SU-DHL-6 (cell line): Measurements from ENCODE around the gene RTP2.
A peak's percentile ranks its signal among the peaks of the same experiment; 100 is the strongest.

Experiments
- H2AFZ ChIP-seq: fragments of 200-600 bp; sonication (generic); 2 replicates; pipeline ENCODE4 v1.6.1; 2014; ENCODE audit warnings: low read depth, mild to moderate bottlenecking, moderate library complexity, mixed read lengths, antibody characterized with exemption, low read length; ENCODE audit not compliant: severe bottlenecking
- H3F3A ChIP-seq: fragments of 200-600 bp; shearing (Covaris generic); 2 replicates; pipeline ENCODE4 v1.6.0; 2016; ENCODE audit warnings: antibody characterized with exemption, mild to moderate bottlenecking; ENCODE audit not compliant: insufficient read depth
- H3K27ac ChIP-seq: fragments of 200-600 bp; sonication (generic); 2 replicates; pipeline ENCODE4 v1.5.1; 2016; ENCODE audit warnings: low read depth, mild to moderate bottlenecking, low read length, moderate library complexity, mixed read lengths
- H3K27me3 ChIP-seq: fragments of 200-600 bp; sonication (generic), shearing (Covaris generic); 2 replicates; pipeline ENCODE4 v1.6.0; 2014; ENCODE audit warnings: mild to moderate bottlenecking, low read length
- H3K36me3 ChIP-seq: fragments of 200-600 bp; sonication (generic); 2 replicates; pipeline ENCODE4 v1.6.1; 2014; ENCODE audit warnings: mild to moderate bottlenecking, low read length, mixed read lengths
- H3K4me2 ChIP-seq: fragments of 300-600, 200-600 bp; shearing (Covaris generic), sonication (generic); 2 replicates; pipeline ENCODE4 v1.6.0; 2014; ENCODE audit warnings: low read length, low read depth, mild to moderate bottlenecking; ENCODE audit not compliant: poor library complexity, severe bottlenecking
- H3K4me3 ChIP-seq: fragments of 200-600 bp; sonication (generic); 2 replicates; pipeline ENCODE4 v1.5.1; 2014; ENCODE audit warnings: antibody characterized with exemption, low read length, mild to moderate bottlenecking, mixed read lengths; ENCODE audit not compliant: insufficient read depth, poor library complexity, severe bottlenecking
- H3K79me2 ChIP-seq: fragments of 200-600 bp; sonication (generic); 2 replicates; pipeline ENCODE4 v1.6.1; 2014; ENCODE audit warnings: mild to moderate bottlenecking, low read length, moderate library complexity; ENCODE audit not compliant: insufficient read depth
- H3K9ac ChIP-seq: fragments of 200-600 bp; sonication (generic); 2 replicates; pipeline ENCODE4 v1.7.0; 2014; ENCODE audit warnings: mild to moderate bottlenecking, low read length
- H3K9me2 ChIP-seq: fragments of 200-600 bp; sonication (generic); replicated peaks from 2 replicates; pipeline ENCODE4 v1.6.1; 2014; ENCODE audit warnings: low read length; ENCODE audit not compliant: insufficient read depth
- H3K9me3 ChIP-seq: fragments of 200-600 bp; sonication (generic); 2 replicates; pipeline ENCODE4 v1.6.1; 2014; ENCODE audit warnings: low read length, mixed read lengths; ENCODE audit not compliant: insufficient read depth
- H4K20me1 ChIP-seq: fragments of 200-600 bp; sonication (generic); 2 replicates; pipeline ENCODE4 v1.6.1; 2014; ENCODE audit warnings: low read depth, mild to moderate bottlenecking, antibody characterized with exemption, low read length, moderate library complexity, mixed read lengths
- EZH2phosphoT487 ChIP-seq: fragments of 200-600 bp; sonication (generic), shearing (Covaris generic); conservative IDR thresholded peaks from 2 replicates; pipeline ENCODE4 v1.6.1; 2018; ENCODE audit warnings: mild to moderate bottlenecking, antibody characterized with exemption, low read length, moderate library complexity, mixed read lengths
- TF ChIP-seq, protein P1 (sequence below): fragments of 200-600 bp; sonication (generic); IDR thresholded peaks from one replicate; pipeline ENCODE4 v1.5.1; 2017; ENCODE audit warnings: antibody characterized with exemption, mild to moderate bottlenecking, low read length, moderate library complexity; ENCODE audit not compliant: insufficient read depth, poor library complexity, severe bottlenecking

RTP2 gene

DNA sequence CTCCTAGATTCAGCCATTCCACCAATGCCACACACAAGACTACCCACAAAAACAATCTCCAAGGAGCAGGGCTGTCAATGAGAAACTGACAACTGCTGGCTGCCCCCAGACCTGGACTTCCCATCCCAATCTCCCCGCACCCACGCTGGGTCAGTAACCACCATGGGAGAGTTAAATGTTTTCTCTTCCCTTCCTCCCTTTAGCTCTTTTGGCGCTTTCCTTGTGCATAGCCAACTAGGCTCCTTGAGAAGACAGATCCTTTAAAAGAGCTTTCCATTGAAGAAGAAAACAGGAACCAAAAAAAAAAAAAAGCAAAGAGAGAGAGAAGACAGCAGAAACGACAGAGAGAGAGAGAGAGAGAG is 34.6 kb upstream of the RTP2 start:
- H3F3A ChIP-seq, result peaks cover 93% of the 10 kb centered on the region
- no peak for TF ChIP-seq EZH2phosphoT487
- TF ChIP-seq, protein P1, sequence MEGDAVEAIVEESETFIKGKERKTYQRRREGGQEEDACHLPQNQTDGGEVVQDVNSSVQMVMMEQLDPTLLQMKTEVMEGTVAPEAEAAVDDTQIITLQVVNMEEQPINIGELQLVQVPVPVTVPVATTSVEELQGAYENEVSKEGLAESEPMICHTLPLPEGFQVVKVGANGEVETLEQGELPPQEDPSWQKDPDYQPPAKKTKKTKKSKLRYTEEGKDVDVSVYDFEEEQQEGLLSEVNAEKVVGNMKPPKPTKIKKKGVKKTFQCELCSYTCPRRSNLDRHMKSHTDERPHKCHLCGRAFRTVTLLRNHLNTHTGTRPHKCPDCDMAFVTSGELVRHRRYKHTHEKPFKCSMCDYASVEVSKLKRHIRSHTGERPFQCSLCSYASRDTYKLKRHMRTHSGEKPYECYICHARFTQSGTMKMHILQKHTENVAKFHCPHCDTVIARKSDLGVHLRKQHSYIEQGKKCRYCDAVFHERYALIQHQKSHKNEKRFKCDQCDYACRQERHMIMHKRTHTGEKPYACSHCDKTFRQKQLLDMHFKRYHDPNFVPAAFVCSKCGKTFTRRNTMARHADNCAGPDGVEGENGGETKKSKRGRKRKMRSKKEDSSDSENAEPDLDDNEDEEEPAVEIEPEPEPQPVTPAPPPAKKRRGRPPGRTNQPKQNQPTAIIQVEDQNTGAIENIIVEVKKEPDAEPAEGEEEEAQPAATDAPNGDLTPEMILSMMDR, result no peak
- no peak overlapping the region for H2AFZ ChIP-seq
- peaks cover 29% of the 10 kb centered on the region for H4K20me1 ChIP-seq
- H3K36me3 ChIP-seq, result peaks cover 42% of the 10 kb centered on the region
- no peaks in the 10 kb centered on the region for H3K27me3 ChIP-seq
- H3K9ac ChIP-seq, result peak overlapping the region; percentile 99
- H3K27ac ChIP-seq, result peak overlapping the region; percentile 92
- peak overlapping the region; percentile 16 for H3K4me3 ChIP-seq
- no peaks in the 10 kb centered on the region for H3K9me3 ChIP-seq
- H3K79me2 ChIP-seq, result peaks cover 99% of the 10 kb centered on the region
- no peaks in the 10 kb centered on the region for H3K9me2 ChIP-seq
- peak overlapping the region; percentile 97 for H3K4me2 ChIP-seq

DNA sequence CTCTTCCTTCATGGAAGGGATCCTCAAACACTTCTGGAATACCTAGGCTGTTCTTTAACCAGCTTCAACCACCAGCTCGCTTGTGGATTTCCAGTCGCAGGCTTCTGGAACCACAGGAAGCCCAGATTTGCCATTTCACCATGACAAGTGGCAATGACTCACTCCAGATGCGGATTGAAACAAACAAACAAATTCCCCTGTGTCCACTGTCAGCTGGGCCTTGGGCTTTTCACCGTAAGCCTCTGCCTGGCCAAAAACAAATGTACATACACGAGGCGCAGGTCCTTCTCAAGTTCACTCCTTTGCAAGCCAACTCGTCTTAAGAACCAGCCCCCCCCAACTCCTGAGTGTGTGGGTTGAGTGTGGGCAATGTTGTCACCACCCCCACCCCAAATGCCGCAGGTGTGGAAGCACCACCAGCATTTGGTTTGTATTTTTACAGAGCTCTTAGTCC is 34.1 kb upstream of the RTP2 start:
- no peak for TF ChIP-seq EZH2phosphoT487
- TF ChIP-seq, protein P1, result no peak
- Histone ChIP-seq H3K9me3 (no peaks in the 10 kb centered on the region), H3K4me2 (peak overlapping the region; percentile 97), H2AFZ (no peak overlapping the region), H3K9me2 (no peaks in the 10 kb centered on the region), H3K36me3 (peaks cover 47% of the 10 kb centered on the region), H3K27ac (peak overlapping the region; percentile 92), H4K20me1 (peaks cover 34% of the 10 kb centered on the region), H3K27me3 (no peaks in the 10 kb centered on the region), H3K4me3 (peak overlapping the region; percentile 16), H3K9ac (peak overlapping the region; percentile 99), H3F3A (peaks cover 93% of the 10 kb centered on the region), H3K79me2 (peaks cover 99% of the 10 kb centered on the region)

DNA sequence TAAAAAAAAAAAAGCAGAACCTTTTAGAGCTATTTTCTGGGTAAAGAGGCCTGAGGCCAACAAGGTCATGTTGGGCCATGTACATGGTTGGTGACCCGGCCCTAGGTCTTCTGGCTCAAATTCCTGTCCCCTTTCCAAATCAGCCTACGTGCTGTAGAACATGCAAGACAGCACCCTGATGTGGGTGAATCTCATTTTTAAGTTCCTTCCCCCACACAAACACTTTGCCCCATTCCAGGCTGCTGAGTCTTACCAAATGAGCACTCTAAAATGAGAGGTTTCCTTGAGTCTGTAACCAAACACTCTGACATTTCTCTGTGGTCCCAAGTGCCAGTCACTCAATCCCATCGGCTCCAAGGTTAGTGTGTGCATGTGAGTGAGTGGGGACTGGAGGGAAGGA is 33.5 kb upstream of the RTP2 start:
- TF ChIP-seq EZH2phosphoT487, result no peak
- TF ChIP-seq, protein P1, result no peak
- peak overlapping the region; percentile 97 for H3K4me2 ChIP-seq
- H3K9me2 ChIP-seq, result no peaks in the 10 kb centered on the region
- H3K36me3 ChIP-seq, result peaks cover 53% of the 10 kb centered on the region
- peaks cover 94% of the 10 kb centered on the region for H3F3A ChIP-seq
- no peaks in the 10 kb centered on the region for H3K27me3 ChIP-seq
- peak overlapping the region; percentile 92 for H3K27ac ChIP-seq
- no peak overlapping the region for H3K4me3 ChIP-seq
- H3K79me2 ChIP-seq, result peaks cover 99% of the 10 kb centered on the region
- no peak overlapping the region for H2AFZ ChIP-seq
- no peaks in the 10 kb centered on the region for H3K9me3 ChIP-seq
- peak overlapping the region; percentile 99 for H3K9ac ChIP-seq
- H4K20me1 ChIP-seq, result peaks cover 40% of the 10 kb centered on the region

DNA sequence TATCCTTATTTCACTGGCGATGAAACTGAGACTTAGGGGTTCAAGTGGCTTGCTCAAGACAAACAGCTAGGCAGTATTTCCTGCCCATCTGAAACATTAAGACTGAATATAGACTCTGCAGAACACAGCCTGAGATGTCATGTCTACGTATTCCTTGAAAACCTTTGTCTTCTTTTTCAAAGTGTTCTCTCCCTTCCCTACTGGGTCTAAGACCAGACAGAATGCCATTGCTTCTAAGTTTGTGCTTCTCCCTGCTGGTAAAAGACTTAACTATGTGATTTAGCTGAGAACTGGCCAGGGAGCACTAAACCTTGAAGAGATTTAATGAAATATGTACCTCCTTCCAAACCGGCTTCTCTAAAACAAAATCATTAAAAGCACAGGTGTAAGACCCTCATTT is 33.0 kb upstream of the RTP2 start:
- Histone ChIP-seq H2AFZ (no peak overlapping the region), H3K79me2 (peaks cover 98% of the 10 kb centered on the region), H3K36me3 (peaks cover 58% of the 10 kb centered on the region), H3K9me2 (no peaks in the 10 kb centered on the region), H3K9me3 (no peaks in the 10 kb centered on the region), H3F3A (peaks cover 94% of the 10 kb centered on the region), H3K9ac (peak overlapping the region; percentile 99; the same call in 1 of the 2 replicates), H4K20me1 (peaks cover 40% of the 10 kb centered on the region), H3K4me2 (peak overlapping the region; percentile 97), H3K4me3 (no peak overlapping the region), H3K27ac (peak overlapping the region; percentile 92), H3K27me3 (no peaks in the 10 kb centered on the region)
- no peak for TF ChIP-seq EZH2phosphoT487
- TF ChIP-seq, protein P1, result no peak
